Breast epithelium (tissue), 4 donors: ENCODE results near the gene OSCP1. TPM values are rescaled to one million over a fixed set of nuclear protein-coding genes. Genes with fewer than 3 reads are reported as not detected.

ENCODE experiments used
- DNase-seq, 2 donors: peaks; one replicate each; pipeline ENCODE4 v3.0.0-alpha.2; 2019; ENCODE audit warnings: low spot score in 2 of 2
- H3K27ac ChIP-seq, 2 donors: fragments of 200-600 bp; sonication (generic) in 1 of 2; one replicate each; pipeline ENCODE4 v1.5.1; 2016 to 2019; ENCODE audit warnings: mild to moderate bottlenecking in 1 of 2
- H3K27me3 ChIP-seq, 2 donors: fragments of 200-600 bp; sonication (generic) in 1 of 2; one replicate each; pipeline versions ENCODE4 v1.5.1 to v1.6.0; 2017 to 2019; ENCODE audit warnings: control low read depth in 1 of 2, mild to moderate bottlenecking in 1 of 2
- H3K36me3 ChIP-seq: fragments of 200-600 bp; one replicate; pipeline ENCODE4 v1.5.1; 2019
- H3K4me1 ChIP-seq, 2 donors: fragments of 200-600 bp; sonication (generic); one replicate each; pipeline ENCODE4 v1.5.1; 2016 to 2019; ENCODE audit warnings: control low read depth in 1 of 2
- H3K4me3 ChIP-seq, 3 donors: fragments of 200-600 bp; sonication (generic); 1 replicate in 2 of 3; 2 replicates in 1 of 3; pipeline ENCODE4 v1.5.1; 2016 to 2019; ENCODE audit warnings: mild to moderate bottlenecking in 3 of 3, moderate library complexity in 2 of 3
- H3K9me3 ChIP-seq, 2 donors: fragments of 200-600 bp; sonication (generic) in 1 of 2; one replicate each; pipeline ENCODE4 v1.5.1; 2016 to 2019; ENCODE audit warnings: control low read depth in 1 of 2
- POLR2A ChIP-seq: fragments of 450-650 bp; IDR thresholded peaks from one replicate; pipeline ENCODE4 v1.6.1; 2016; ENCODE audit warnings: antibody characterized with exemption, mild to moderate bottlenecking, moderate library complexity
- POLR2AphosphoS5 ChIP-seq, 3 donors: sonication (generic); formaldehyde crosslinking; IDR thresholded peaks; one replicate each; pipeline ENCODE4 v1.6.1; 2017; ENCODE audit warnings: antibody characterized with exemption in 3 of 3
- intact Hi-C: fragments of 100-400 bp; cut with DNase I; formaldehyde crosslinking; loops from one replicate; pipeline ENCODE4 v1.15.1; 2023; ENCODE audit warnings: low total_unique reads
- total RNA-seq, 3 donors: library from RNA; depleted of rRNA; stranded (reverse); fragments of >200 nt; gene quantifications; one replicate each; pipeline ENCODE4 v1.1.0, GENCODE V29; 2016
- TF ChIP-seq, protein P1 (sequence below), 3 donors: fragments of 450-650 bp; IDR thresholded peaks; one replicate each; pipeline ENCODE4 v1.5.1; 2016 to 2017; ENCODE audit warnings: antibody characterized with exemption in 3 of 3, mild to moderate bottlenecking in 3 of 3, moderate library complexity in 3 of 3

Gene OSCP1
- total RNA-seq, 3 donors from 2014 or later: 12.5 to 19.3 (median 15.1) TPM

DNA sequence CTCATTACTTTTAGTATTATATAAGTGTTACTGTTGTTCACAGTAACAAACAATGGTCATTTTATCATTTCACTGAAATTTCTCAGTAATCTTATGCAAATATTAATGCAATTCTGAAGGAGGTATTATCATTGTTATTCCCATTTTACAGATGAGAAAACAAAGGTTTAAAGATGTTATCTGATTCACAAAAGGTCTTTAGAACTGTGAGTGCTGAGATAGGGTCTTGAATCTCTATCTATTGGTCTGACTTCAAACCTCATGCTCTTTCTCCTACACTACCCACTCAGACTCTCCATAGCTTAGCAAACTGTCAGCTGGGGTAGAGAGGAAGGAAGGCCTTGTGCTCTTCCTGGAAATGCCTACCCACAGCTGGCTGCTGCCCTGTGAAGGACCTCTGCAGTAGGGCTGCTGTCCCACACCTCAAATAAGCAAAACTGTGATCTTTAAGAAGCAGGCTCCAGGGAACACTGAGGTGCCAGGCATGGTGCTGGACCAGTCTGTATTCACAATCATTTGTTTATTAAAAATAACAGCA, 6.2 kb upstream of the OSCP1 start:
- intact Hi-C loops: no loop called here
- peaks cover 10% of the 10 kb centered on the region for H3K36me3 ChIP-seq

DNA sequence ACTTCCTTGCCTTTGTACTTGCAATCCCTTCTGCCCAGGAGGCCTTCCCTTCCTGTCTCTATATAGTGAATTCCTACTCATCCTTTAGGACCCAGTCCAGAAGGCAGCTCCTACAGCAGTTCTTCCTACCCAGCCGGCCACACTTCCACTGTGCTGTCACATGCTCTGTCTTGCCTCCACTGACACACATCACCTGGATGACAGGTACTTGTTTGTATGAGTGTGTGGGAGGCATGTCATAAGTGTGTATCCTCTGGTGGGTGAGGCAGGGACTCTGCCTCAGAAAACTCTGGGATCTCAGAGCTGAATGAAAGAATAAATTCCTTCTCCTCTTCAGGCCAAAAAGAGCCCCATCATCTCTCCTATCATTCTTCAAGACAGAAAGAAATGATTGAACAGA, 5.1 kb upstream of the OSCP1 start:
- intact Hi-C loops: no loop called here
- Histone ChIP-seq H3K36me3 (peaks cover 2% of the 10 kb centered on the region), H3K4me1 (no peaks in the 10 kb centered on the region), H3K27ac (no peak overlapping the region), H3K9me3 (no peaks in the 10 kb centered on the region), H3K4me3 (no peak overlapping the region), H3K27me3 (no peaks in the 10 kb centered on the region)
- TF ChIP-seq POLR2AphosphoS5 (IDR thresholded peaks at IDR 0.05): no peak
- TF ChIP-seq POLR2A: no peak
- TF ChIP-seq, protein P1, sequence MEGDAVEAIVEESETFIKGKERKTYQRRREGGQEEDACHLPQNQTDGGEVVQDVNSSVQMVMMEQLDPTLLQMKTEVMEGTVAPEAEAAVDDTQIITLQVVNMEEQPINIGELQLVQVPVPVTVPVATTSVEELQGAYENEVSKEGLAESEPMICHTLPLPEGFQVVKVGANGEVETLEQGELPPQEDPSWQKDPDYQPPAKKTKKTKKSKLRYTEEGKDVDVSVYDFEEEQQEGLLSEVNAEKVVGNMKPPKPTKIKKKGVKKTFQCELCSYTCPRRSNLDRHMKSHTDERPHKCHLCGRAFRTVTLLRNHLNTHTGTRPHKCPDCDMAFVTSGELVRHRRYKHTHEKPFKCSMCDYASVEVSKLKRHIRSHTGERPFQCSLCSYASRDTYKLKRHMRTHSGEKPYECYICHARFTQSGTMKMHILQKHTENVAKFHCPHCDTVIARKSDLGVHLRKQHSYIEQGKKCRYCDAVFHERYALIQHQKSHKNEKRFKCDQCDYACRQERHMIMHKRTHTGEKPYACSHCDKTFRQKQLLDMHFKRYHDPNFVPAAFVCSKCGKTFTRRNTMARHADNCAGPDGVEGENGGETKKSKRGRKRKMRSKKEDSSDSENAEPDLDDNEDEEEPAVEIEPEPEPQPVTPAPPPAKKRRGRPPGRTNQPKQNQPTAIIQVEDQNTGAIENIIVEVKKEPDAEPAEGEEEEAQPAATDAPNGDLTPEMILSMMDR (IDR thresholded peaks at IDR 0.05): no peak
- DNase-seq: no peak

More for the DNA sequence above, 6.2 kb upstream of the OSCP1 start:
- Histone ChIP-seq H3K4me1 (no peaks in the 10 kb centered on the region), H3K27me3 (no peaks in the 10 kb centered on the region), H3K9me3 (no peaks in the 10 kb centered on the region), H3K4me3 (no peak overlapping the region), H3K27ac (no peak overlapping the region)
- TF ChIP-seq, protein P1 (IDR thresholded peaks at IDR 0.05): no peak
- no peak for TF ChIP-seq POLR2AphosphoS5 (IDR thresholded peaks at IDR 0.05)
- no peak for TF ChIP-seq POLR2A
- no peak for DNase-seq

DNA sequence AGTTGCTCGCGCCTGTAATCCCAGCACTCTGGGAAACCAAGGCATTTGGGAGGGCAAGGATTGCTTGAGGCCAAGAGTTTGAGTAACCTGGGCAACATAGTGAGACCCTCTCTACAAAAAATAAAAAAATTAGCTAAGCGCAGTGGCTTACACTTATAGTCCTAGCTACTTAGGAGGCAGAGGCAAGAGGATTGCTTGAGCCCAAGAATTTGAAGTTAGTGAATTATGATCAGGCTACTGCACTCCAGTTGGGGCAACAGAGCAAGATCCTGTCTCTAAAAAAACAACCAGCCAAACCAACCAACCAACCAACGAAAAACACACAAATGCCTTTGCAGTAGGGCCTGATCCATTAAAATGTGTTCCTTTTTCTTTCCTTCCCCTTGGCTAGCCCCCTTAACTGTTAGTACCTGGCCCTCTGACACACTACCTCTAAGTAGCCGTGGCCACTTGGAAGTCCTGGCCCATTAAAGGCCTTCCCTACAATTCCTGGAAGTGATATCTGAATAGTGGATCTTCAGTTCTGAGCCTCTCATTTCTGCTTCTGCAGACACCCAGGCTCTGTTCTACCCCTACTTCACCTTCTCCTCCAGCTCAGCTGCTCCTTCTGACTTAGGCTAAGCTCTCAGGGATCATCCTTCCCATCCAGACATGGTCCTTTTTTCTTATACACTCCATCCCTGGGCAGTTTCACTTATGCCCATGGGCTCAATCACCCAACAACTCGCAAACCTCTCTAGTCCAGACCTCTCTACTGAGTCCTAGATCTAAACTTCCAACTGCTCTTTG, 3.5 kb upstream of the OSCP1 start:
- no peaks in the 10 kb centered on the region for H3K27me3 ChIP-seq

DNA sequence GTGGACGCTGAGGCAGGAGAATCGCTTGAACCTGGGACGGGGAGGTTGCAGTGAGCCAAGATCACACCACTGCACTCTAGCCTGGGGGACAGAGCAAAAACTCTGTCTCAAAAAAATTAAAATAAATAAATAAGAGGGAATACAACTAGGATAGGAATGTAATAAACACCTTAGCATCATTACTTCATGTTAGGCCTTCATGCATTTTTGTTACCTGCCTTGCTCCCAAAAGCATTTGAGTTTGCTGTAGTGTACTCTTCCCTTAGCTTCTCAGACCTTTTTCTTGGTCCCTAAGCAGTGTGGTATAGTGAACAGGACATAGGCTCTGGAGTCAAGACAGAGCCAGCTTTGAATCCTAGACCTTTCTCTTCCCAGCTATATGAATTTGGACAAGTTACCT, 2.8 kb upstream of the OSCP1 start:
- Histone ChIP-seq H3K27ac (no peak overlapping the region), H3K9me3 (no peaks in the 10 kb centered on the region), H3K4me1 (no peaks in the 10 kb centered on the region), H3K36me3 (no peaks in the 10 kb centered on the region), H3K27me3 (no peaks in the 10 kb centered on the region), H3K4me3 (no peak overlapping the region)
- TF ChIP-seq, protein P1 (IDR thresholded peaks at IDR 0.05): no peak
- no peak for TF ChIP-seq POLR2AphosphoS5 (IDR thresholded peaks at IDR 0.05)
- no peak for TF ChIP-seq POLR2A
- intact Hi-C loops: no loop called here
- DNase-seq: no peak

More for the DNA sequence above, 3.5 kb upstream of the OSCP1 start:
- Histone ChIP-seq H3K9me3 (no peaks in the 10 kb centered on the region), H3K36me3 (no peaks in the 10 kb centered on the region), H3K27ac (no peak overlapping the region), H3K4me3 (no peak overlapping the region), H3K4me1 (no peaks in the 10 kb centered on the region)
- DNase-seq: no peak
- TF ChIP-seq POLR2A (no peak), POLR2AphosphoS5 (IDR thresholded peaks at IDR 0.05) (no peak)
- TF ChIP-seq, protein P1 (IDR thresholded peaks at IDR 0.05): no peak
- intact Hi-C loops: no loop called here

DNA sequence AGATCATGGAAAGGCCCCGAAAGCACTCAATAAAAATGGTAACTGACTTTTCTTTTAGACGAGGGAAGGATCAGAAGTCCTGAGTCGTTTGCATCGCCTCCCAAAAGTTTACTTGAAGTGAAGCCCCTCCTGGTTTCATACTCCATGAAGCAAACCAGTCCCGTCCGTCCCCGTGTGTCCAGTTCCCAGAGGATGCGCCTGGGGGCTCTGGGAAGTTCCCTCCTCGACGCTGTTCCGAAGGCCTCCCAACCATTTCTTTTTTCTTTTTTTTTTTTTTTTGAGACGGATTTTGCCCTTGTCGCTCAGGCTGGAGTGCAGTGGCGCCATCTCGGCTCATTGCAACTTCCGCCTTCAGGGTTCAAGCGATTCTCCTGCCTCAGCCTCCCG, 661 bp upstream of the OSCP1 start:
- H3K27me3 ChIP-seq: no peaks in the 10 kb centered on the region
- H3K36me3 ChIP-seq: no peaks in the 10 kb centered on the region
- no peaks in the 10 kb centered on the region for H3K9me3 ChIP-seq
- peak overlapping the region; percentile 98 to 99 for H3K27ac ChIP-seq
- H3K4me3 ChIP-seq: peak overlapping the region; percentile 58 to 75 (median 70)
- intact Hi-C loops: no loop called here
- DNase-seq: no peak
- TF ChIP-seq, protein P1 (IDR thresholded peaks at IDR 0.05): no peak
- TF ChIP-seq POLR2AphosphoS5 (IDR thresholded peaks at IDR 0.05) (no peak), POLR2A (no peak)
- no peaks in the 10 kb centered on the region for H3K4me1 ChIP-seq
